ENCODE results near the gene ANKRD63. TPM values are rescaled to one million over a fixed set of nuclear protein-coding genes. Genes with fewer than 3 reads are reported as not detected.
A peak's percentile ranks its signal among the peaks of the same experiment; 100 is the strongest.

Gene ANKRD63
- total RNA-seq = not detected

GRCh38 chr15:40282869-40283614 lies at the start of gene ANKRD63:
Gene ANKRD63, minus strand, starts transcription at chr15:40283064. Its CDS starts 478 bp downstream, at chr15:40282586.
- peak; percentile 21 to 60 for ATAC-seq
- no peak within 1 kb of the TSS for H3K27ac Mint-ChIP-seq
- H3K36me3 Mint-ChIP-seq = no peaks in the 10 kb centered on the region
- peak in 1 of 2 donors; percentile 50 for DNase-seq (ENCODE audit: low spot score in 2 of 2)
- no peaks in the 10 kb centered on the region for H3K9me3 Mint-ChIP-seq

- DNase-seq (ENCODE audit: low spot score in 2 of 2) (no peak), ATAC-seq (no peak)
- no peaks in the 10 kb centered on the region for H3K36me3 Mint-ChIP-seq
- no peak overlapping the region for H3K27ac Mint-ChIP-seq
- no peaks in the 10 kb centered on the region for H3K9me3 Mint-ChIP-seq
Measured at GRCh38 chr15:40332113-40332781, 49.4 kb upstream of the ANKRD63 start.

- ATAC-seq (no peak), DNase-seq (ENCODE audit: low spot score in 2 of 2) (no peak)
- H3K36me3 Mint-ChIP-seq = no peaks in the 10 kb centered on the region
- H3K9me3 Mint-ChIP-seq = no peaks in the 10 kb centered on the region
- no peak overlapping the region for H3K27ac Mint-ChIP-seq
Measured at GRCh38 chr15:40331637-40332036, 48.8 kb upstream of the ANKRD63 start.

- ATAC-seq = no peak
- DNase-seq (ENCODE audit: low spot score in 2 of 2) = no peak
- no peaks in the 10 kb centered on the region for H3K9me3 Mint-ChIP-seq
- H3K27ac Mint-ChIP-seq = no peak overlapping the region
- no peaks in the 10 kb centered on the region for H3K36me3 Mint-ChIP-seq
Measured at GRCh38 chr15:40331026-40331425, 48.2 kb upstream of the ANKRD63 start.

- peaks cover under 1 to 1% of the 10 kb centered on the region in 2 donors for H3K36me3 Mint-ChIP-seq
- DNase-seq (ENCODE audit: low spot score in 2 of 2) = no peak
- no peak for ATAC-seq
- no peaks in the 10 kb centered on the region for H3K9me3 Mint-ChIP-seq
- H3K27ac Mint-ChIP-seq = no peak overlapping the region
Measured at GRCh38 chr15:40330368-40330836, 47.5 kb upstream of the ANKRD63 start.

GRCh38 chr15:40329804-40330203 lies 46.9 kb upstream of the ANKRD63 start:
- ATAC-seq (no peak), DNase-seq (ENCODE audit: low spot score in 2 of 2) (no peak)
- Mint-ChIP-seq H3K36me3 (peaks cover 5 to 6% of the 10 kb centered on the region in 2 donors), H3K27ac (no peak overlapping the region), H3K9me3 (no peaks in the 10 kb centered on the region)

- Mint-ChIP-seq H3K9me3 (no peaks in the 10 kb centered on the region), H3K27ac (no peak overlapping the region), H3K36me3 (peaks cover 5 to 6% of the 10 kb centered on the region in 2 donors)
- DNase-seq (ENCODE audit: low spot score in 2 of 2) = no peak
- no peak for ATAC-seq
Measured at GRCh38 chr15:40328751-40329150, 45.9 kb upstream of the ANKRD63 start.

GRCh38 chr15:40328176-40328575 lies 45.3 kb upstream of the ANKRD63 start:
- no peak for DNase-seq (ENCODE audit: low spot score in 2 of 2)
- ATAC-seq = no peak
- H3K36me3 Mint-ChIP-seq = peaks cover 5 to 6% of the 10 kb centered on the region in 2 donors
- H3K27ac Mint-ChIP-seq = no peak overlapping the region
- H3K9me3 Mint-ChIP-seq = no peaks in the 10 kb centered on the region

- ATAC-seq (no peak), DNase-seq (ENCODE audit: low spot score in 2 of 2) (no peak)
- no peaks in the 10 kb centered on the region for H3K9me3 Mint-ChIP-seq
- peaks cover 5 to 6% of the 10 kb centered on the region in 2 donors for H3K36me3 Mint-ChIP-seq
- peak overlapping the region in 1 of 2 donors; percentile 9 for H3K27ac Mint-ChIP-seq
Measured at GRCh38 chr15:40327457-40327856, 44.6 kb upstream of the ANKRD63 start.

- H3K9me3 Mint-ChIP-seq = no peaks in the 10 kb centered on the region
- ATAC-seq (no peak), DNase-seq (ENCODE audit: low spot score in 2 of 2) (no peak)
- no peak overlapping the region for H3K27ac Mint-ChIP-seq
- H3K36me3 Mint-ChIP-seq = peaks cover 5 to 6% of the 10 kb centered on the region in 2 donors
Measured at GRCh38 chr15:40325700-40326099, 42.8 kb upstream of the ANKRD63 start.

- ATAC-seq (no peak), DNase-seq (ENCODE audit: low spot score in 2 of 2) (no peak)
- peaks cover 5 to 6% of the 10 kb centered on the region in 2 donors for H3K36me3 Mint-ChIP-seq
- no peaks in the 10 kb centered on the region for H3K9me3 Mint-ChIP-seq
- H3K27ac Mint-ChIP-seq = no peak overlapping the region
Measured at GRCh38 chr15:40325188-40325587, 42.3 kb upstream of the ANKRD63 start.

GRCh38 chr15:40323953-40324937 lies 41.4 kb upstream of the ANKRD63 start:
- ATAC-seq (peak; percentile 3 to 21), DNase-seq (ENCODE audit: low spot score in 2 of 2) (no peak)
- Mint-ChIP-seq H3K27ac (no peak overlapping the region), H3K9me3 (no peaks in the 10 kb centered on the region), H3K36me3 (peaks cover 5 to 6% of the 10 kb centered on the region in 2 donors)

- no peak within 1 kb of the TSS for H3K27ac Mint-ChIP-seq
Measured at GRCh38 chr15:40323239-40323952, 40.5 kb upstream of the ANKRD63 start, which contains the start of gene INAFM2. Gene INAFM2, plus strand, starts transcription at chr15:40323692. Its CDS starts 364 bp downstream, at chr15:40324056.

GRCh38 chr15:40322531-40323238 lies 39.8 kb upstream of the ANKRD63 start:
- Mint-ChIP-seq H3K27ac (no peak overlapping the region), H3K9me3 (no peaks in the 10 kb centered on the region), H3K36me3 (peaks cover 5 to 6% of the 10 kb centered on the region in 2 donors)
- ATAC-seq (no peak), DNase-seq (ENCODE audit: low spot score in 2 of 2) (no peak)

More at GRCh38 chr15:40323239-40323952, 40.5 kb upstream of the ANKRD63 start, which contains the start of gene INAFM2:
- peak; percentile 80 to 94 for ATAC-seq
- peak; percentile 79 to 88 for DNase-seq (ENCODE audit: low spot score in 2 of 2)
- Mint-ChIP-seq H3K9me3 (no peaks in the 10 kb centered on the region), H3K36me3 (peaks cover 5 to 6% of the 10 kb centered on the region in 2 donors)

GRCh38 chr15:40320931-40321371 lies 38.1 kb upstream of the ANKRD63 start:
- peak; percentile 19 to 33 for ATAC-seq
- Mint-ChIP-seq H3K36me3 (peaks cover 5 to 6% of the 10 kb centered on the region in 2 donors), H3K9me3 (no peaks in the 10 kb centered on the region), H3K27ac (no peak overlapping the region)
- no peak for DNase-seq (ENCODE audit: low spot score in 2 of 2)
